HepG2 (cell line): ENCODE data around the gene UGP2. TPM values are rescaled to one million over a fixed set of nuclear protein-coding genes. Genes with fewer than 3 reads are reported as not detected.

Experiments used
- ATAC-seq: fragments of 200-7000 bp; cut with Tn5 transposase; 3 replicates; pipeline ENCODE4 v1.9.1; 2020; ENCODE audit warnings: mild to moderate bottlenecking, moderate library complexity
- BruUV-seq: library from RNA; stranded (reverse); fragments of 400-500 nt; replicated peaks from 2 replicates; lab custom pipeline; 2021; lab: Mats Ljungman, UMichigan
- CTCF ChIA-PET: fragments of 300-600 bp; formaldehyde crosslinking; extraction: SDS; loops from one replicate; lab custom pipeline; 2021; ENCODE audit warnings: low total read pairs, inconsistent platforms, low intra/inter-chr PET ratio; lab: Yijun Ruan, JAX
- POLR2A ChIA-PET: fragments of 350-600 bp; sonication (Branson Sonifier 250); formaldehyde crosslinking; loops from one replicate; lab custom pipeline; 2020; ENCODE audit warnings: antibody characterized with exemption, inconsistent platforms; lab: Yijun Ruan, JAX
- DNase-seq: peaks from one replicate; pipeline ENCODE4 v3.0.0-alpha.2; 2015; ENCODE audit warnings: low spot score
- FAIRE-seq: peaks from 3 replicates; lab custom pipeline; 2011; peaks lifted over from hg19 to GRCh38; lab: Jason Lieb, UNC
- H2AFZ ChIP-seq: one replicate; pipeline ENCODE4 v1.6.1; 2011; ENCODE audit warnings: low read length, inconsistent platforms
- H3K27ac ChIP-seq: fragments of 300-600 bp; 3 replicates; pipeline ENCODE4 v1.8.0; 2011; ENCODE audit warnings: mixed run types, mild to moderate bottlenecking, mixed read lengths, low read length, inconsistent platforms; ENCODE audit not compliant: insufficient read depth; ENCODE audit errors: extremely low read length
- H3K27me3 ChIP-seq, 2 experiments: fragments of 200-600 bp in 1 of 2; 2 replicates in 1 of 2; 3 replicates in 1 of 2; pipeline versions ENCODE4 v1.6.0 to v1.8.0; 2011; ENCODE audit warnings: low read length in 2 of 2, mild to moderate bottlenecking in 2 of 2, moderate library complexity in 2 of 2, inconsistent platforms in 1 of 2; ENCODE audit not compliant: insufficient read depth in 2 of 2, control insufficient read depth in 1 of 2
- H3K36me3 ChIP-seq, 2 experiments: fragments of 200-600 bp in 1 of 2; replicated peaks in 1 of 2; 2 replicates in 1 of 2; 3 replicates in 1 of 2; pipeline versions ENCODE4 v1.5.1 to v1.8.0; 2011; ENCODE audit warnings: low read length in 2 of 2, inconsistent platforms in 1 of 2; ENCODE audit not compliant: insufficient read depth in 2 of 2, control insufficient read depth in 1 of 2
- H3K4me1 ChIP-seq: 2 replicates; pipeline ENCODE4 v1.5.1; 2012; ENCODE audit warnings: low read length, inconsistent platforms; ENCODE audit not compliant: insufficient read depth
- H3K4me2 ChIP-seq: 2 replicates; pipeline ENCODE4 v1.6.0; 2011; ENCODE audit warnings: low read depth, low read length, inconsistent platforms
- H3K4me3 ChIP-seq, 3 experiments: fragments of 200-600 bp in 1 of 3; sonication (generic), shearing (Covaris generic) in 1 of 3; replicated peaks in 1 of 3; 2 replicates each; pipeline ENCODE4 v1.5.1; 2011 to 2016; ENCODE audit warnings: low read length in 3 of 3, inconsistent platforms in 2 of 3, low read depth in 2 of 3, mild to moderate bottlenecking in 2 of 3, control low read depth in 1 of 3, mixed read lengths in 1 of 3; ENCODE audit not compliant: insufficient read depth in 1 of 3
- H3K79me2 ChIP-seq: one replicate; pipeline ENCODE4 v1.6.1; 2011; ENCODE audit warnings: low read length, inconsistent platforms; ENCODE audit not compliant: insufficient read depth
- H3K9ac ChIP-seq: 2 replicates; pipeline ENCODE4 v1.6.0; 2011; ENCODE audit warnings: mild to moderate bottlenecking, low read depth, low read length, inconsistent platforms; ENCODE audit not compliant: insufficient read depth
- H3K9me3 ChIP-seq: 2 replicates; pipeline ENCODE4 v1.5.1; 2012; ENCODE audit warnings: mild to moderate bottlenecking, low read length
- H4K20me1 ChIP-seq: 2 replicates; pipeline ENCODE4 v1.6.0; 2011; ENCODE audit warnings: inconsistent platforms, mild to moderate bottlenecking, low read length, moderate library complexity; ENCODE audit not compliant: insufficient read depth
- CERS6 ChIP-seq: sonication (generic); formaldehyde crosslinking; IDR thresholded peaks from 2 replicates; pipeline ENCODE4 v1.5.0; 2020; ENCODE audit warnings: missing genetic modification reagents
- MAFK ChIP-seq, 2 experiments: IDR thresholded peaks in 1 of 2; conservative IDR thresholded peaks in 1 of 2; 2 replicates each; pipeline ENCODE4 v1.6.1; 2011; ENCODE audit warnings: improper control_type of control experiment in 2 of 2, low read length in 2 of 2
- NAIF1 ChIP-seq: sonication (generic); formaldehyde crosslinking; IDR thresholded peaks from 2 replicates; pipeline ENCODE4 v1.5.0; 2020; ENCODE audit warnings: mild to moderate bottlenecking, missing genetic modification reagents, borderline replicate concordance
- NCOA5 ChIP-seq: sonication (generic); formaldehyde crosslinking; IDR thresholded peaks from 2 replicates; pipeline ENCODE4 v1.4.0; 2020; ENCODE audit warnings: missing genetic modification reagents
- SRY ChIP-seq: sonication (generic); formaldehyde crosslinking; IDR thresholded peaks from 2 replicates; pipeline ENCODE4 v1.8.0; 2022; ENCODE audit warnings: mild to moderate bottlenecking, missing genetic modification reagents
- ZNF569 ChIP-seq: sonication (generic); formaldehyde crosslinking; IDR thresholded peaks from 2 replicates; pipeline ENCODE4 v1.5.0; 2020; ENCODE audit warnings: mild to moderate bottlenecking, missing genetic modification reagents, moderate library complexity, borderline replicate concordance
- WGBS: methylation state at CpG from one replicate; pipeline ENCODE4 v1.1.6; 2017; ENCODE audit warnings: low lambda C conversion rate; 5-methylcytosine and 5-hydroxymethylcytosine counted together
- in situ Hi-C: cut with HindIII; loops from 2 replicates; pipeline ENCODE4 v1.10.0; 2017; ENCODE audit warnings: low pct_unique_long_range_greater_than_20kb; ENCODE audit not compliant: extremely low pct_ligation_motif_present
- intact Hi-C: fragments of 100-400 bp; cut with micrococcal nuclease; formaldehyde crosslinking; loops from one replicate; pipeline ENCODE4 v1.10.0; 2022; ENCODE audit not compliant: unreplicated experiment
- polyA plus RNA-seq, 8 experiments: library from polyadenylated mRNA; depleted of rRNA in 3 of 8; stranded (reverse) in 7 of 8; unstranded in 1 of 8; fragments of >200 nt; fragmentation: Illumina TruSeq in 4 of 8; extraction: Trizol in 4 of 8; gene quantifications; 2 replicates each; pipeline versions ENCODE4 v1.2.1 to v1.2.3, GENCODE V29; 2011 to 2016; ENCODE audit warnings: low read depth in 4 of 8, missing spikeins in 1 of 8, mixed read lengths in 1 of 8; ENCODE audit not compliant: insufficient read depth in 1 of 8
- total RNA-seq, 5 experiments: library from RNA; depleted of rRNA; stranded (reverse); fragments of >200 nt; fragmentation: Illumina TruSeq; extraction: Trizol; gene quantifications; 2 replicates each; pipeline ENCODE4 v1.2.3, GENCODE V29; 2016; ENCODE audit warnings: low read depth in 1 of 5

Gene UGP2
- total and polyA plus RNA-seq, 2 of the 13 experiments (the other 11 are each of a cell fraction or from before 2014, with no cell fraction given), result 96.0 to 134 TPM

GRCh38 chr2:63888053-63888452, 46.4 kb downstream of the UGP2 start:
- FAIRE-seq (no peak), ATAC-seq (no peak; the same call in 2 of the 3 replicates)
- POLR2A ChIA-PET, result no interaction called here

More at GRCh38 chr2:63888053-63888452, 46.4 kb downstream of the UGP2 start:
- TSS peak; percentile 5 for BruUV-seq
- WGBS, result 96% methylated on average over 2 of the region's 2 CpGs
- Histone ChIP-seq H3K27ac (no peak overlapping the region), H3K9me3 (no peaks in the 10 kb centered on the region), H3K4me2 (no peak overlapping the region), H3K79me2 (no peaks in the 10 kb centered on the region), H2AFZ (no peak overlapping the region), H3K27me3 (no peaks in the 10 kb centered on the region), H3K4me1 (peaks cover 14% of the 10 kb centered on the region), H3K36me3 (peaks cover 16 to 76% of the 10 kb centered on the region in 2 experiments), H3K4me3 (no peak overlapping the region), H4K20me1 (peaks cover 4% of the 10 kb centered on the region; the same call in 1 of the 2 replicates), H3K9ac (no peak overlapping the region)
- in situ Hi-C loops (no loop called here), intact Hi-C loops (loop anchor here (2.0 kb wide), 1 partner anchor 27 kb away; no protein-coding TSS in a partner anchor)
- CTCF ChIA-PET, result interaction anchor here (1.3 to 3.2 kb wide), 2 partner anchors 124 to 196 kb away, joined by 3 to 30 read pairs; no protein-coding TSS in a partner anchor
- TF ChIP-seq SRY (CRISPR knock-in tag), result no peak
- TF ChIP-seq NAIF1 (CRISPR knock-in tag), result no peak
- TF ChIP-seq NCOA5 (CRISPR knock-in tag), result 0 out of 2 replicates have a peak, but pooled peaks have one; percentile 24
- TF ChIP-seq CERS6 (CRISPR knock-in tag), result no peak
- TF ChIP-seq MAFK (conservative IDR thresholded peaks at IDR 0.05 in 1 of 2, IDR thresholded peaks at IDR 0.05 in 1 of 2; ENCODE audit: low read length in 2 of 2), result peak; percentile 35 to 60; a peak in 2 of 4 replicates
- no peak for TF ChIP-seq ZNF569 (CRISPR knock-in tag)
- no peak for DNase-seq
